HuH-7.5 (cell line): ENCODE measurements around the gene MRPL46.
"Not testable (repeated sequence)": the region's sequence is repeated elsewhere in the genome, so short reads cannot be mapped to it uniquely, and the experiment has no call there.

Experiments
- DNase-seq: peaks from one replicate; pipeline ENCODE4 v3.0.0; 2011; ENCODE audit warnings: low spot score

MRPL46 gene

GRCh38 chr15:88441076-88441730, 26.0 kb downstream of the MRPL46 start:
- DNase-seq = no peak

DNA sequence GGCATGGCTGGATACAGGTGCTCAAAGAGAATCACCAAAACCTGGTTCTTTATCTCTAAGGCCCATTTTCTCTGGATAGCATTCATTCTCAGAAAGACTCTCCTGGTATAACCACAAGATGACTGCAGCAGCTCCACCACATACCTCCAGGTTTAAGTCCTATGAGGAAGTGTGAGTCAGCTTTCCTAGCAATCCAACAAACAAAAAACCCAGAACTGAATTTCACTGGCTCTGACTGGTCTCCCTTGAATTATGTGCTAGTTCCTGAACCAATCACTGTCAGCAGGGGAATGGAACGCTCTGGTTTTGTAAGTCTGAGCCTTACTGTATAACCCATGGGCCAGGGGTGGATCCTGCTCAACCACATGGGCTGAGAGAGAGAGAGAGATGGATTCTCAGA, 27.2 kb downstream of the MRPL46 start:
- DNase-seq = no peak

- no peak for DNase-seq
These were observed 29.0 kb downstream of the MRPL46 start for GRCh38 chr15:88438181-88438580.

- DNase-seq = not testable (repeated sequence)
These were observed 33.1 kb downstream of the MRPL46 start for GRCh38 chr15:88434106-88434505.

DNA sequence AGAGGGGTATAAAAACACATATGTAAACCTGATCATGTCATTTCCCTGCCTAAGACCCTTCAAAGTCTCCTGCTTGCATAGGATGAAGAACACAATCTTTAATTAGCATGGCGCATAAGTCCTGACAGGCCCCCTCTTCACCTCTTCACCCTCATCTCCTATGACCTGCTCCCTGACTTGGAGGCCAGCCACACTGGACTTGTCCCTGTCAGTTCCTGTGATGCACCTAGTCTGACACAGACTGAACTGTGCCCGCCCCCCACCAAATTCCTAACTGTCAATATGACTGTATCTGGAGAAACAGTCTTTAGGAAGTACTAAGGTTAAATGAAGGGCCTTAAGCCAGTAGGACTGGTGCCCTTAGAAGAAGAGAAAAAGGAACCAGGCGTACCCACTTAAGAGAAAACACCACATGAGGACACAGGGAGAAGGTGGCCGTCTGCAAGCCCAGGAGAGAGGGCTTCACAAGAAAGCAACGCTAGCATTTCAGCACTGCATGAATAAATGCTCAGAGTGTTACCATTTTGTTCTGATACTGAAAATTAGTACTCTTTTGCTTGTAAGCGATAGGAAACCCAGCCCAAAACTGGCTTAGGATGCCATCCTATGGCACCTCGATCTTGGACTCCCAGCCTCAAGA, 34.0 kb downstream of the MRPL46 start:
- no peak for DNase-seq

DNA sequence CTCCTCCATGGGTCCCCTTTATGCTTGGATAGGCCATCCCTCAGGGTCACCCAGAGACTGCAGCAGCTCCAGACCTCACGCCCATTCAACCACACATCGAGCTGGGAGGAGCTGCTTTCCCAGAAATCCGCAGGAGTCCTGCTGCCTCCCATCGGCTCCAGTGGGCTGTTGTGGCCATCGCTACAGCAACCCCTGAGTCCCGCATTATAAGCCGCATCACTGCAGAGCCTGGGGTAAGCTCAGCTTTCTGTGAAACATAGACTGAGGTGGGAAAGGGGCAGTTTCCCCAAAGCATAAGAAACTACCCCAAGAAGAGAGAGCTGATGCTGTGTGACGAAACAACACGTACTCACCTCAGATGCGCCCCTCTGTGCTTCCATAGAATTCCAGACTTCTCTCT, 35.7 kb downstream of the MRPL46 start:
- no peak for DNase-seq

- DNase-seq = no peak
These were observed 37.1 kb downstream of the MRPL46 start for GRCh38 chr15:88430051-88430450.

GRCh38 chr15:88428805-88429605, 38.2 kb downstream of the MRPL46 start:
- no peak for DNase-seq

DNA sequence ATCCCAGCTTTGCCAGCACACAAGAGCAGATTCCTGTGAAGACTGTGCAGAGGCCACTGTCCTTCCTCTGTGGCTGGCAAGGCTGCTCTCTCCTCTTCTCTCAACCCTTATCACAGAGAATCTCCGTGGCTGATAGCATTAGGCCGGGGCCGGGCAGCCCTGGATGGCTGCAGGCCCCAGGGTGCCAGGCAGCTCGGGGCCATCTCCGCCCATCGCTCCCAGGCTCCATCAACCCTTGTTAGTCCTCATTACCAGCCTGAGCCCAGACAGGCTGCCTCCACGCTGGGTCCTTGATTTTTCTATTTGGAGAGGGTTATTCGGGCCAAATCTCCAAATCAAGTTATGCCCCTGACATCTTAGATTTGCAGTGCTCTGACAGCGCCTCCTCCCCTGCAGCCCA, 39.1 kb downstream of the MRPL46 start:
- no peak for DNase-seq

- no peak for DNase-seq
These were observed 40.9 kb downstream of the MRPL46 start for GRCh38 chr15:88426304-88426703.

GRCh38 chr15:88423331-88423730, 43.9 kb downstream of the MRPL46 start:
- DNase-seq = no peak

DNA sequence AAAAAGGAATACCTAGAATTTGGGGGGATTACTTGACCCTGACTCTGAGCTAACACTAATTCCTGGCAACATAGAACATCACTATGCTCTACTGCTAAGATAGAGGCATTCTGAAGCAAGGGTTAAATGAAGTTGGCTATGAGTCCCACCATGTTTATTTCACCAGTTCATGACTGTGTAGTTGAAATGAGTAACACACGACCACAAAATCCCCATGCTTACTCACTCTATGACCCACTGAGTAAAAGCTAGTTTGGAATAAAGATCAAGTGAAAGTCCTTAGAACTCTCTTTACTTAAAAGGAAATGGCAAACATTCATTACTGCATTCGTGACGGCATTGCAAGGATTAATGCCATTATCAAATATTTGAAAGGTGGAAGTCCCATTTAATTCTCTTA, 47.4 kb downstream of the MRPL46 start:
- no peak for DNase-seq
